Activated naive CD4-positive, alpha-beta T cell treated with anti-CD3 and anti-CD28 coated beads, Interleukin-2, amount 50 U/mL, for 16 hours (primary cell): Measurements from ENCODE around the gene NEURL1.

Experiments
- DNase-seq: peaks from one replicate; pipeline ENCODE4 v3.0.0-alpha.2; 2020

The NEURL1 gene, protein sequence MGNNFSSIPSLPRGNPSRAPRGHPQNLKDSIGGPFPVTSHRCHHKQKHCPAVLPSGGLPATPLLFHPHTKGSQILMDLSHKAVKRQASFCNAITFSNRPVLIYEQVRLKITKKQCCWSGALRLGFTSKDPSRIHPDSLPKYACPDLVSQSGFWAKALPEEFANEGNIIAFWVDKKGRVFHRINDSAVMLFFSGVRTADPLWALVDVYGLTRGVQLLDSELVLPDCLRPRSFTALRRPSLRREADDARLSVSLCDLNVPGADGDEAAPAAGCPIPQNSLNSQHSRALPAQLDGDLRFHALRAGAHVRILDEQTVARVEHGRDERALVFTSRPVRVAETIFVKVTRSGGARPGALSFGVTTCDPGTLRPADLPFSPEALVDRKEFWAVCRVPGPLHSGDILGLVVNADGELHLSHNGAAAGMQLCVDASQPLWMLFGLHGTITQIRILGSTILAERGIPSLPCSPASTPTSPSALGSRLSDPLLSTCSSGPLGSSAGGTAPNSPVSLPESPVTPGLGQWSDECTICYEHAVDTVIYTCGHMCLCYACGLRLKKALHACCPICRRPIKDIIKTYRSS

DNA sequence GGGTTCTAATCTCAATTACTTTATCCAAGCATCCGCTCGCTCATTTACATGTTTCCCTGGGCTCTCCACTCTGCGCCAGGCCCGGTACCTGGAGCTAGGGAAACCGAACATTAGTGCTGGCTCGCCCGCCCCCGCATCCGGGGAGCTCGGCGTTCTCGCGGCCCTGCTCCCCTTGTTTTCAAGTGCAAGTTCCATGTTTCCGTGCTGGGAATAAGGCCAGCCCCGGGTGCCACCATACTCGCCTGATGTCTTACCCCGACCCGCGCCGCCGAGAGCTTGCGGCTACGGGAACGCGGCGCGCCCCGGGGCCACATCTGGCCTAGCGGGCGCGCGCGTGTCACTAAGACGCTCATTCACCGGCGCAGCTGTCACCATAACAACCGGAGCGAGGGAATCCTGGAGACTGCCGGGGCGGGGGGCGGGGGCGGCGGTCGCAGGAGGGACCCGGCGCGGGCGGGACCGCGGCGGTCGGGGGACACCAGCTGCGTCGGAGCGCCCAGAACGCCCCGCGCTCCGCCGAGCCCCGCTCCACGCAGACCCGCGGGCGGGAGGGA lies at the start of gene NEURL1:
NEURL1 (plus strand) TSS at position 344 of the 554 bp plus-strand sequence. CDS start 683 bp downstream, outside the sequence.
- DNase-seq = peak; percentile 21

DNA sequence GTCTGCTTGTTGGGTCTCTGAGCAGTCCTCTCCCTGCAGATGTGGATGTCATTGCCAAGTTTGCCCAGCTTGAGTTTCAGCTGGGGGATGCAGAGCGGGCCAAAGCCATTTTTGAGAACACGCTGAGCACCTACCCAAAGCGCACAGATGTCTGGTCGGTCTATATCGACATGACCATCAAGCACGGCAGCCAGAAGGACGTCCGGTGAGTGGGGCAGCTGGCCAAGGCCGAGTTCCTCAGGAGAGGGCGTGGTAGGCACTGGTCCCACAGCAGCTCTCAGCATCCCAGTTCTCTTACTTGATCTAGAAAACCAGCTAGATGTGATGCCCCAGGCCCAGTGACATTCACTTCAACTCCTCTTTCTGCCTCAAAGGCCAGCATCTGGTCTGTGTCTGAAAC lies 49.0 kb upstream of the NEURL1 start:
- no peak for DNase-seq

DNA sequence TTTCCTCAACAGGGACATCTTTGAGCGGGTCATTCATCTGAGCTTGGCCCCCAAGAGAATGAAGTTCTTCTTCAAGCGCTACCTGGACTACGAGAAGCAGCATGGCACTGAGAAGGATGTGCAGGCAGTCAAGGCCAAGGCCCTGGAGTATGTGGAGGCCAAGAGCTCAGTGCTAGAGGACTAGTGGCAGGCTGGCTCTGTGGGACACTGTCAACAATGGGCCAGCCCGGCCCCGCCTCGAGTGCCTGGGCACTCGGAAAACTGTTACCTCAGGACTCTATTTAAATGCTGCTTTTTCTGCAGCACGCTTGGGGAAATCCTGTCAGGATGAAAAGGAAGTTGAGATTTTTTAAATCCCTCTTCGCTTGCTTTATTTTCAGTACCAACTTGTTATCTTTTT lies 48.1 kb upstream of the NEURL1 start:
- DNase-seq = no peak

DNA sequence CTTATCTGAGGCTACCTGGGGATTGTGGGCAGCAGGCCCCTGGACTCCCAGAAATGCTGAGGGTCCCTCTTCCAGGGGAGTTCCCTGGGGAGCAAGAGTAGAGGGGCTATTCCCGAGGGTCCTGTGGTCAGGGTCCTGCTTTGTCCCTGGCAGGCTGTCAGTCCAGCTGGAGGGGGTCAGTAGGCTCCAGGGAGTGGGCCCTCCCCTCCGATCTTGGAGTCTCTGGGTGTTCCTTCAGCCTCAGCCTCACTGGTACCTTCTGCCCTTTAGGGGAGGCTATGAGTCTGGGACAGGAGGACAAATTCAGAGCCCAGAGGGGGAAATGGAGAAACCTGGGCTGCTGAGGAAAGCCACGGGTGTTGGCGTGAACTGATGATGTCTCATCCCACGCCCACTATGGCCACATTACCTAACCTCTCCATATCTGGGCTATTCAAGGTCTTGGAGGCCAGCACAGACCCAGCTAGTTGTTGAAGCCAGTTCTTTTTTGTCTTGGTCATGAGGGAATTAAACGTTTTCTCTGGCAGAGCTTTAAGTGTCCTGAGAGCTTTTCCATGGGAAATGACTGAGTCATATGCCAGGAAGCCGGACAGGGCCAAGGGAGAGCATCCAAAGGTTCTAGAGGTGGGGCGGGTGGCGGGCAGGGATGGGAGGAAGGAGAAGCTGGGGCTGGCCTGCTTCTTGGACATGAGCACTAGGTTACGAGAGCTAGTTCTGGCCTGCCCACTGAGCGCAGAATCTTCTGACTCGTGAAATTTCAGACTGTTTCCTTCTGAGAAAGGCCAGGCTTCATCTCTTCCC lies 47.5 kb upstream of the NEURL1 start:
- DNase-seq = no peak

DNA sequence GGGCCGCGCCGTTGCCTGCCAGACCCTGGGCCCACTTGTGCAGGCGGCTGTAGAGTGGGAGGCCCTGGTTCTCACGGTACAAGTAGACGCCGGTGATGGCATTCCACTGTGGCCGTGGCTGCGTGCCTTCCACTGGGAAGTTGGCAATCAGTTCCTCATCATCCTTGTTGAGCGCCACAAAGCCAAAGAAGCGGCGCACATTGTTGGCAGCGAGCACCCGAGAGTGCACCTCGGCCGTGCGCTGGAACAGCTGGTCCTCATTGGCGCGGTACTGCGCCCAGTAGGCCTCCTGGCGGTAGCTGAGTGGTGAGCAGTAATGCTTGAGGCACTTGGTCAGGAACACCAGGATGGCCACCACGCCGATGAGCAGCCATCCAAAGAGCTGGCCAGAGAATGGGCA lies 46.3 kb upstream of the NEURL1 start:
- DNase-seq = no peak

DNA sequence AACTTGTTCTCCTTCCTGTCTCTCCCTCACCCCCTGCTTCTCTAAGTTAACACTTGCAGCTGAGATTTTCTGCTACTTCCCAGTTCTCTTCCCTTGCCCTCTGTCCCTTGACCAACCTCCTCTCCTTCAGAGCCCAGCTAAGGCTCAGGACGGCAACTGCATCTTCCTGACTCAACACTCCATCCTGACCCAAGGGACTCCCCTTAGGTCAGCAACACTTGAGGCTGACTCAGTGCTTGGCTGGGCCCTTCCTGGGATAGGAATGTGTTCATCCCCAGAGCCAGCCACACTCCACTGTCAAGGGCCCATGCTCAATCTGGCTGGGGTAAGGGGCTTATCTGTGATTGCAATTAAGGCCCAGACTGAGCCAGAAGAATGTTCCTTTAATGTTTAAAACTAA lies 44.8 kb upstream of the NEURL1 start:
- DNase-seq = no peak

DNA sequence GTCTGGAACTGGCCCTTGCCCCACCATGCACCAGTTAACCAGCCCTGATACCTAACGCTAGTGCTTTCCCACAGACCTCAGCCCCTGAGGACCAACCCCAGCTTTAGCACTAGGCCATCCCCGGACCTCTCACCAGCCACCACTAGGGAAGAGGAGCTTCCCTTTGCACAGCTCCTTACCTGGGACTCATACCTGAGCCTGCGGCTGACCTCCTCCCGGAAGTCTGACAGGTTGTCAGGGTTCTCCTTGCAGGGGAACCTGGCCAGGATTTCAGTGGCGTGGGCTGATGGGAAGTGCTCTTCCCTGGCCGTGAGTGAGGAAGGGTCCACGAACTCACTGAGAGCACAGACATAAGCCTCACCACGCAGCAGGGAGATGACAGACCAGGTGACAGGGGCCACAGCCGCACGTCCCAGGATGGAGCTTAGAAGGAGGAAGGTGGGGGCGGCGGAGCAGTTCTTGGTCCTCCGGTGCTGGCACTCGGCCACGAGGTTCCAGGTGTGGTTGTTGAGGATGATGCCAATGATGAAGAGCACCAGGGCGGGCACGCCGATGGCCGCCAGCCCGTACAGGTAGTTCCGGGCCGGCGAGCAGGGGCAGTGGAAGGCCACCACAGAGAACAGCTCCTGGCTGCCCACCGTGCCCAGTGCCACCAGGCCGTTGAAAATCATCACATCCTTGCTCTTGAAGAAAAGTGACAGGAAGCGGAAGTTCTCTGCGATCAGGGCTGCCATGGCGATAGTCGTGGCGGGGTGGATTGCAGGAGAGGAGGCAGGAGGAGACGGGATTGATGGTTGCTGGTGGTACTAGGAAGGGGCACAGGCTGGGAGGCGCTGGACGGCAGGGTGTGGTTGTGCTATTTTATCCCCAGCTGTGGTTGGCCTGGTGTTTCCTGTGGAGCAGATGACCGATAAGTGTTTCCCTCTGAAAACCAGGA lies 44.0 kb upstream of the NEURL1 start:
- DNase-seq = no peak

DNA sequence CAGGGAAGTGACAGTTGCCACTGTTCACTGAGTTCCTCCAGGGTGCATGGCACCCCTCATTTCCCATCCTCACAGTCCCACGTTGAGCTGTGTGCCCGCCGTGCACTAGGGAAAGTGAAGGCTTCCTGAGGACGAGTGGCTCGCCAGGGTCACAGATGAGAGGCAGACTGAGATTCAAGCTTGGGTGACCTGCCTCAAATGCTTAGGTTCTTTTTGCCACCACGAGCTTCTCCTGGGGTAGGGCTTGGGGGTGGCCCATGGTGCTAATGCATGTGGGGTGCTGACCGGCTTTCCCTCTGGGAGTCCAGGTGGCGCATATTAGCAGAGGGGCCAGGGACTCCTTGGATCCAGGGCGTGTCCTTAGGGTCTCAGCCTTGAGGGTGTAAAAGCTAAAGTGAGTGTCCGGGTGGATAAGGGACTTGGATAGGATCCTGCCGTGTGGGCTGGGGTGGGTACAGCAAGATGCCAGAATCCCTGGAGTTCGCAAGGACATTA lies 43.3 kb upstream of the NEURL1 start:
- DNase-seq = no peak

DNA sequence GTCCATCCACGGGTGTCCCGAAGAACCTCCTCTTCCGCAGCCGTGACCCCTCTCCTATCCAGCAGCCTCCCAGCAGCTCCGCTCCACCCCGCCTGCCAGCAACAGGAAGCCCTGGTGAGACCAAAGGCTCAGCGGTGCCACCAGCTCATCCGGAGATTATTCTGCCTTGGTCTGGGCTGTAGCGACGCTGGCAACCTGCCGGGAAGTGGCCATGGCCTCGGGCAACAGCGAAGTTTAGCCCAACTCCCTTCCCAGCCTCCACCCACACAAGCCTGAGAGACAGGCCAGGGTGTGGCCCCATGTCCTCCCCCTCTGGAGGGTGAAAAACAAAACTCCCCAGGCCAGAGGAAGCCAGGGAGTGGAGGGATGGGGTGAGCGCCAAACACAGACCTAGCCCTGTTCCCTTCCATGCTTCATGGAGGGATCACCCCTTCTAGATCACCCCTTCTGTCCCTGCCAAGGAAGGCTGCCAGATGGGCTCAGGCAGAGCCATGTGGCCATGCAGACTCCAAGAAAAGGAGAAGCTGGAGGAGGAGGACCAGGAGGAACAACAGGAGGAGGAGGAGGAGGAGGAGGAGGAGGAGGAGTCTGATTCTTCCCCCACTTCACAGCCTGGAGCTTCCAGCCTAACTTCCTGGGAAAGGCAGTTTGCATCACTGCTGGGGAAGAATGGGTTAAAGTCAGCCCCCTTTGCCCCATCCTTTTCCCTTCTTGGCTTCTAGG lies 42.3 kb upstream of the NEURL1 start:
- DNase-seq = peak; percentile 40

DNA sequence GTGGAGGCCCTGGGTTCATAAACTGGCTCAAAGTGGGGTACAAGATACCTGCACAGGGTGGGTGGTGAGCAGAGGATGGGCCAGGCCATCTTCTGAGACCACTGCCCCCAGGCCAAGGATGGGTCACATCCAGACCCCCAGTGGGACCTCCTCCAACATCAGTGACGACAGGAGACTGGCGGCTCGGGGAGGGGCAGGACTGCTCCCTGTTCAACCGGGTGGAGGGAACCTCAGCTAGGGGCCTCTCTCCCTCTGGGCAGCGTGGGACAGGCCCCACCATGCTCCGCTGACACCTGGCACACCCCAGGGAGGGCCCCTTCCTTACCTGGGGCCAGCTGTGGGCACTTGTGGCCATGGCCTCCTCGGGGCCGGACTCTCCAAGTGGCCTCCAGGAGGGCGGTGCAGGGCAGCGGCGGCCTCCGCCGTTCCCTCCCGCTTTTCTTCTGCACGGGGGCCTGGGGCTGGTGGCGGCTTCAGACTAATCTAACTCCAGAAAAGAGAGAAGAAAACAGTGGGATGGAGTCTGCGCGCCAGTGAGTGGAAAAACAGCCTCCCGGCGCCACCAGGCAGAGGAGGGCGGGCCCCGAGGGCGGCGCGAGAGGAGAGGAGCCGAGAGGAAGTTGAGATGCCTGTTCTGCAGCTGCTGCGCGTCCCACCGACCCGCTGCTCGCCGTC lies 41.5 kb upstream of the NEURL1 start, which contains the start of gene CALHM2:
CALHM2 (minus strand) TSS at position 540 of the 675 bp plus-strand sequence. CDS start 2,429 bp downstream, outside the sequence.
- DNase-seq = peak; percentile 61

DNA sequence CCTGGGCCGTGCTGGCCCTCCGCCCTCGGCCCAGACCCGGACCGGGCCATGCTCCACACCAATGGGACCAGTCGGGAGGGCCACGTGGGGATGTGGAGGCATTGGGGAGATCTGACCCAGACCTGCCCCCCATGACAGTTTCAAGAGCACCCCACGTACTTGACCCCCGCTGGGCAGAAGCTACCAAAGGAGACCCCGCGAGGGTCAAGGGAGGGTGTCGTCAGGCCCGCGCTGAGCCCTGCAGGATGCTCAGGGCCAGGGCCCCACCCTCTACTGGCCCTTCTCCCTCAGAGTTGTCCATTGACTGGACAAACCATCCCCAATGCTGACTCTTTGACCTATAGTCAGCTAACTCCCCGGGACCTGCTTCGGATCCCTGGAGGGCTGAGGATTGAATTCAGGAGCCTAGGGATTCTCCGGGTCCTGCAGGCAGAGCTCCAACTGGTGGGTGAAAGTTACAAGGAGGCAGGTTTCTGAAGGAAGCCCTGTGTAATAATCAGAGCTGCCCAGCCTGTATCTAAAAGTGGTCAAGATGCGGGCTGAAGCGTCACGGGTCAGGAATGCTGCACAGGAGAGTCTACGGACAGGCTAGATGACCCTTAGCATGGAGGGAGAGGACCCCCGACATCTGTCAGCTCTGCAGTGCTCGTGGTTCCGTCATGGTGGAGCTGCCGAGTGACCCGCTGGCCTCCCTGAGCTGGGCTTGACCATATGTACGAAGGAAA lies 40.8 kb upstream of the NEURL1 start:
- no peak for DNase-seq

DNA sequence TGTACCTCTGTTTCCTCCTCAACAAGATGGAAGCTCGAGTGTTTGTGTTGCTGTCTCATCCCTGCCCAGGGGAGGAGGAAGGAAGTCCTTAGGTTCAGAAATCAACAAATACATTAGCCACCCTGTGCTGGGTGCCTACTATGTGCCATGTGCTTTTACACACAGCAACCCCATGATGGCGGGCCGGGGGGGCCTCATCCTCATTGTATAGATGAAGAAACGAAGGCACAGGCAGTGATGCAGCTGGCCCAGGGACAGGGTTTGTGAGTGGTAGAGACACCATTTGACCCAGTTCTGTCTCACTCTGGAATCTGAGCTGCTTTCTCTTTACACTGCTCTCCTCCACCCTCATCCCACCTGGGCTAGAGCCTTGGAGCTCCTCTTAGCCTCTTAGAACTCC lies 39.5 kb upstream of the NEURL1 start:
- DNase-seq = no peak

DNA sequence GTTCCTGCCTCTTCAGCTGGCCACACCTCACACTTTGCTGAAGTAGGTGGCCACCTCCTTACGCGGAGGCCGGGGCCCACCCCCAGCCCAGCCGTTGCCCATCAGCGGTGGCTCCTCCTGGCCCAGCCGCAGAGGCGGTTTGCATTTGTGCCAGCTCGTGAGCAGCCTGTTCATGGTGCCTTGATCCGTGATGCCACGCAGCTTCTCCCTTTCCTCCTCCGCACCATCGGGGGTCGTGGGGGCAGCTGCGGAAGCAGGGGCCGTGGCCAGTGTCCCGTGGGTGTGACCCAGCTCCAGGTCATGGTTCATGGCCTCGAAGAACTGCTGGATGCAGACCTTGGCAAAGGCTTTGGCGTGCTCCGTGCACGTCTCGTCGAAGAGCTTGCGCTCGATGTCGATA lies 38.3 kb upstream of the NEURL1 start:
- no peak for DNase-seq

DNA sequence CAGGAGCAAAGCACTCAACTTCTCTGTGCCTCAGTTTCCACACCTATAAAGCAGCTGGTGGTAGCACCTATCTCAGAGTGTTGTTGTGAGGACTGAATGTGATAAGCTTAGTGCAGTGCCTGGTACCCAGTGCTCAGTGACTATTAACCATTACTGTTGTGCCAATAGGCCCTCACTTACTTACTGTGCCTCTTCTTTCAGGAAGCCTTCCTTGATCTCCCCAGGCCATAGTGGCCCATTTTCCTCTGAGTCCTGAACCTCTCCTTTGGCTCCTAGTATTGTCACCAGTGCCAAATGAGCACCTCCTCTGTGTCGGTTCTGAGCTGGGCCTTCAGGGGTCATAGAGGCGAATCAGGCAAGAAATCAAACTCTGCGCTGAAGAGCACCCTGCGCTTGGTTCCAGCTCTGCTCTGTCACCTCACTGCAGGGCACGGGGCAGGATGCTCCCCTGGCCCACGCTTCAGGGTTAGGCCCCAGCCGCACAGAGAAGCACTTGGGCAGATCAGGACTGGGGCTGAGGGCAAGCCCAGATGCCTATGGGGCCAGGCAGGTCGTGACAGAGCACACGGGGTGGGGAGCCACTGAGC lies 37.3 kb upstream of the NEURL1 start:
- no peak for DNase-seq

DNA sequence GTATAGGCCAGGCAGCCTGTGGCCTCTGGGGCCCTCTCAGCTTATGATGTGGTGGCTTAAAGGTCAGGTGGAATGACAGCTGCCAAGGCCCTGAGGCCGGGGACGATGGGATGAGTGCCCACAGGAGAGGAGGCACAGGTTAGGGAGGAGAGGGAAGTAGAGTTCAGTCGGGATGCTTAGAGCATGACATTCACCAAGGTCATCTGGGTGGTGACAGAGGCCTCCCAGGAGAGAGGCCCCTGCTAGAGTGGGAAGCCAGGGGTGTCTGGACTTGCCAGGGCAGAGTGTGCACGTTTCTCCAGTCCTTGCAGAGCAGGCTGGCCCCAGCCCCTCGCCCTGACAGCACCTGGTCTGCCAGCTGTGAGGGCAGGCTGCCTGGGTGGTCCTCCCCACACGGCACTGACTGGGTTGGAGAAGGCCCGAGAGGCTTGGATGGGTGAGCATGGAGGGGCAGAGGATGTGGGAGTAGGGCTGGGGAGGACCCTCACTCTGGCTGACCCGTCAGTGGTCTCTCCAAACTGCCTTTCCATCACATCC lies 36.3 kb upstream of the NEURL1 start:
- no peak for DNase-seq

DNA sequence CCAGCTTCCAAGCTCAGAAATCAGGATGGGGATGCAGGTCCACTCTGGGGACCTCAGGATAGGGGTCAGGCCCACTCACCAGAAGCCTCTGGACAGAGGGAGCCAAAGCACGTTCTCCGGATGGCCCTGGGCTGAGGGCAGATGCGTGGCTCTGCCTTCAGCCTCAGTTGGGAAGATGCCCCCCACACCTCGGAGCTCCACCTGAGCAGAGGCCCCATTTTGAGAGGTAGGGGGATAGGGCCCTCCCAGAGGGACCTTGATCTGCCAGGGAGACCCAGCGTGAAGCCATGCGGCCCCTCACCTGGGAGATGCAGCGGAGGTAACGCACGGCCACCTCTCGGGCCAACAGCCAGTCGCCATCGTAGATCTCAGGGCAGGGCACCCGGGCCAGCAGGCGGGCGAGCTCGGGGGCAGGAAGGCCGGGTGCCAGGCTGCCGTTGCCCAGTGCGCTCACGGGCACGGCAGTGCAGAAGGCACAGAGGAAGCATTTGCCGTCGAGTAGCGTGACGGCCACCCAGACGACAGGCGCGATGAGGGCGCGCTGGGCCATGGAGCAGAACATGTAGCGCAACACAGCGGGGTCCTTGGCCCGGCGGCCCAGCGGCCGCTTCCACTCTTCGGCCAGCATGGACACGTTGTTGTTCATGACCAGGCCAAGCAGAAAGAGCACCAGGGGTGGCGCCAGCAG lies 35.5 kb upstream of the NEURL1 start:
- no peak for DNase-seq

DNA sequence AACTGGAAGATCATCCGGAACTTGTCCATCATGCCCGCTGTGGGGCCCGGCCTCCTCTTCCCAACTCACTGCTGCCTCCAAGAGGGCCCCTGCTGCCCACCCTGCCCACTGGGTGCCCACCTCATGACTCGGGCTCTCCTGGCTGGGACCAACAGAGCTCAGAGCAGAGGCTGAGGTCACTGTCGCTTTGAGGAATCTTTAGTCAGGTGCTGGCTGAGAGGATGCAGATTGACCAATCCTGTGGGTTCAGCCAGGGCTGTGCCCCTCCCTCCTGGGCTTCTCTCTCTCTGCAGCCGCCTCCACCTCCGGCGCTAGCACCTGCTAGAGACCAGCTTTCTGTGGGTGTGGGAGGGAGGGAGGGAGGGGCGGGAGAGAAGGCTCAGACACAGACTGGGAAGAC lies 34.8 kb upstream of the NEURL1 start, which contains the start of gene CALHM1:
CALHM1 (minus strand) TSS at position 181 of the 400 bp plus-strand sequence; CDS start at position 32, 149 bp downstream.
- no peak for DNase-seq

DNA sequence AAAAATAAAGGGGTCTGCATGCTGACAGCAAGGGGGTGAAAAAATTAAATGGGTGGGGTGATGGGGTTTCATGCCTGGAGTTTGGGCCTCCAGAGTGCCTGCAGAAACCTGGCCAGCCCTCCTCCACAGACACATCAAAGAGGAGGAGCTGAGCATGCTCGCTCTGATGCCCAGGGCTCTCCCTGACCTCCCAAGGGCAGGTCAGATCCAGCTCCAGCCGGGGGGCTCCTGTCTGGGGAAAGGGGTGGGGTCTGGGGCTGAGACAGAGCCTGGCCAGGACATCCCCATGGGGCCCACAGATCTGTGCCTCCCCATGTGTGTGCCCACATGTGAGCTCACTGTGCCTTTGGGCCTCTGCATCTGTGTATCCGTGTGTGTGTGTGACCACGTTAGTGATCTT lies 33.9 kb upstream of the NEURL1 start:
- no peak for DNase-seq

DNA sequence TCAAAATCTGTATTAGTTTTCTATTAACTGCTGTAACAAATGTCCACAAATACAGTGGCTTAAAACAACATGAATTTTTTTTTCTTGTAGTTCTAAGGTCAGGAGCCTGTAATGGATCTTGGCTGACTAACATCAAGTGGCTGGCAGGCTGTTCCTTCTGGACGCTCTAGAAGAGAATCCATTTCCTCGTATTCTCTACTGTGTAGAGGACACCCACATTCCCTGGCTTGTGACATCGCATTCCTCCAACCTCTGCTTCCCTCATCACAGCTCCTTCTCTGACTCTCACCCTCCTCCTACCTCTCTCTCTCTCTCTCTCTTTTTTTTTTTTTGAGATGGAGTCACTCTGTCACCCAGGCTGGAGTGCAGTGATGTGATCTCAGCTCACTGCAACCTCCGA lies 30.0 kb upstream of the NEURL1 start:
- no peak for DNase-seq
